Karpas-422 (cell line): Measurements from ENCODE around the gene XPA. TPM values are rescaled to one million over a fixed set of nuclear protein-coding genes. Genes with fewer than 3 reads are reported as not detected.

Source experiments
- DNase-seq: peaks from one replicate; pipeline ENCODE4 v3.0.0-alpha.2; 2015
- H2AFZ ChIP-seq: fragments of 200-600 bp; sonication (generic); 2 replicates; pipeline ENCODE4 v1.6.1; 2014; ENCODE audit warnings: antibody characterized with exemption, low read length, mixed read lengths
- H3K27ac ChIP-seq: fragments of 200-600 bp; sonication (generic); 2 replicates; pipeline ENCODE4 v1.5.1; 2014; ENCODE audit warnings: mild to moderate bottlenecking, low read length, moderate library complexity
- H3K27me3 ChIP-seq: fragments of 200-600 bp; sonication (generic); 2 replicates; pipeline ENCODE4 v1.6.1; 2014; ENCODE audit warnings: low read length, mixed read lengths
- H3K36me3 ChIP-seq: fragments of 200-600 bp; sonication (generic); 2 replicates; pipeline ENCODE4 v1.6.1; 2014; ENCODE audit warnings: low read length, mixed read lengths; ENCODE audit not compliant: insufficient read depth
- H3K4me1 ChIP-seq: fragments of 200-600 bp; sonication (generic); 2 replicates; pipeline ENCODE4 v1.6.1; 2014; ENCODE audit warnings: mild to moderate bottlenecking, low read length, mixed read lengths
- H3K4me2 ChIP-seq: fragments of 200-600 bp; sonication (generic); 2 replicates; pipeline ENCODE4 v1.6.1; 2014; ENCODE audit warnings: low read length, low read depth, mild to moderate bottlenecking; ENCODE audit not compliant: poor library complexity, severe bottlenecking
- H3K4me3 ChIP-seq: fragments of 200-600 bp; sonication (generic); 2 replicates; pipeline ENCODE4 v1.5.1; 2014; ENCODE audit warnings: mild to moderate bottlenecking, antibody characterized with exemption, low read length, mixed read lengths
- H3K79me2 ChIP-seq: fragments of 200-600 bp; sonication (generic); 2 replicates; pipeline ENCODE4 v1.6.1; 2014; ENCODE audit warnings: mild to moderate bottlenecking, low read length, mixed read lengths
- H3K9ac ChIP-seq: fragments of 200-600 bp; sonication (generic); 2 replicates; pipeline ENCODE4 v1.6.0; 2014; ENCODE audit warnings: low read length
- H3K9me2 ChIP-seq: fragments of 200-600 bp; sonication (generic), shearing (Covaris generic); replicated peaks from 2 replicates; pipeline ENCODE4 v1.6.0; 2014; ENCODE audit warnings: mild to moderate bottlenecking, low read length, moderate library complexity; ENCODE audit not compliant: insufficient read depth
- H3K9me3 ChIP-seq: fragments of 300-700, 200-600 bp; sonication (generic); 2 replicates; pipeline ENCODE4 v1.6.1; 2014; ENCODE audit warnings: low read length, mixed read lengths
- H4K20me1 ChIP-seq: fragments of 200-600 bp; sonication (generic); 2 replicates; pipeline ENCODE4 v1.6.1; 2014; ENCODE audit warnings: mild to moderate bottlenecking, antibody characterized with exemption, low read length, low read depth; ENCODE audit not compliant: insufficient read depth
- total RNA-seq: library from RNA; depleted of rRNA; stranded (reverse); fragments of >200 nt; shearing (Covaris generic); gene quantifications from 2 replicates; pipeline ENCODE4 v1.2.3, GENCODE V29; 2014; ENCODE audit warnings: low replicate concordance

Gene XPA
- total RNA-seq, 1 experiment from 2014 or later: 22.2 TPM

DNA sequence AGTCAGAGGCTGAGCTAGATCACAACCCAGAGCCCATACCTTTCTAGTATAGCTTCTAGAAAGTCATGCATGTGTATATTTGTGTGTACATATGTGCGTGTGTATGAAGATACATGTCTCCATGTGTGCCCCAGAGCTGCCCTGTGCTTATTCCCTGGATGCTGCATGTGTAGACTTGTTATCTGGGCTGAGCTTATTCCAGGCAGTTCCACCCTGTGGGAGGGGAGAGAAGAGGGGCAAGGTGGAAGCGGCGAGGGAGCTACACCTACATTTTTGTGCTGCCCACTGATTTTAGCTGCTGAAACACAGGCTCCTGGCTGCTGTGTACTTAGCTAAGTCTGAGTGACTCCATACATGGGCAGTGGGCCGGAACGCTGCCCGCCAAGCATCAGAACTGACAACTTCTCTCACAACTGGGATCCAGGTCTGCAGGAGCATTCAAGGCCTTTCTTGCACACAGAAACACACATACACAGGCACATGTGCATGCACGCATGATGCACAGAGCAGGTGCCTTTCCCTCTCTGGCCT is 38.0 kb upstream of the XPA start:
- H3K9me3 ChIP-seq: no peaks in the 10 kb centered on the region
- H3K79me2 ChIP-seq: no peaks in the 10 kb centered on the region
- H3K36me3 ChIP-seq: no peaks in the 10 kb centered on the region
- no peak overlapping the region for H3K9ac ChIP-seq
- no peak overlapping the region for H3K27ac ChIP-seq
- H3K4me2 ChIP-seq: no peak overlapping the region
- H3K27me3 ChIP-seq: no peaks in the 10 kb centered on the region
- no peaks in the 10 kb centered on the region for H3K9me2 ChIP-seq
- H2AFZ ChIP-seq: no peak overlapping the region
- H4K20me1 ChIP-seq: no peaks in the 10 kb centered on the region
- DNase-seq: no peak
- H3K4me3 ChIP-seq: no peak overlapping the region
- H3K4me1 ChIP-seq: no peaks in the 10 kb centered on the region

DNA sequence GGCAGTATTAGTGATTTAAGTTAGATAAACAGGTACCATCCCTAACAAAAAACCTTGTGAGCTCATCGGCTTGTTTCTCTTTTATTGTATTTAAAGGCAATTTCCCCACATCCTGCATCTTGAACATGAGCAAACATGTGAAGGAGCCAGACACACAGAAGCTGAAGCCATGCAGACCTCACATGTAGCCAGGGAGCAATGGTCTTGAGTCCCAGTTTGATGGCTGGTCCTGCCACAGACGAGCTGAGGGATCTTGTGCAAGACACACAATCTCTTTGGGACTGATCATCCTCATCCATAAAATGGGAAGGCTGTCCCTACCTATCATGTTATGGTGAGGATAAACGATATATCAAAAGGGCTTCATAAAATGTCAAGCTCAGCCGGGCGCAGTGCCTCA is 29.6 kb upstream of the XPA start:
- no peaks in the 10 kb centered on the region for H3K4me1 ChIP-seq
- no peaks in the 10 kb centered on the region for H3K9me2 ChIP-seq
- H3K27ac ChIP-seq: no peak overlapping the region
- no peak overlapping the region for H3K9ac ChIP-seq
- no peak overlapping the region for H2AFZ ChIP-seq
- H3K4me2 ChIP-seq: no peak overlapping the region
- H3K4me3 ChIP-seq: no peak overlapping the region
- no peaks in the 10 kb centered on the region for H3K36me3 ChIP-seq
- no peaks in the 10 kb centered on the region for H4K20me1 ChIP-seq
- DNase-seq: no peak
- H3K27me3 ChIP-seq: no peaks in the 10 kb centered on the region
- no peaks in the 10 kb centered on the region for H3K79me2 ChIP-seq
- no peaks in the 10 kb centered on the region for H3K9me3 ChIP-seq

DNA sequence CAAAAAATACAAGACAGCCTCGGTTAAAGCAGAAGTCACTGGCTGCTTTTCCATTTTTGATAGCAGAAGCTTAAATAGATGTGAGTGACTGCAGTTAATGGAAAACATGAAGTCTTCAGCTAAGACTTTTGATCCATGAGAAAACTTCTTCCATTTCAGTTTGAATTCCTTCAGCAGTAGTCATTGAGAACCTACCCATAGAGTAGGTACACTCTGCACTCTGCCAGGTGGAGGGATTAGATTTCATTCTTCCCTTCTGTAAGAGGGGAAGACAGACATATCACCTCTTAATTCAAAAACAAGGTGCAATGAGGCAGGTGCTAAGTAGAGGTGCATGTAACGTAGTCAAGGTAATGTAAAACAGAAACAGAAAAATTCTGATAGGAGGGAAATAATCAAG is 26.7 kb upstream of the XPA start:
- Histone ChIP-seq H3K9me2 (no peaks in the 10 kb centered on the region), H3K4me2 (no peak overlapping the region), H3K27ac (no peak overlapping the region), H4K20me1 (no peaks in the 10 kb centered on the region), H3K4me3 (no peak overlapping the region), H2AFZ (no peak overlapping the region), H3K36me3 (no peaks in the 10 kb centered on the region), H3K4me1 (no peaks in the 10 kb centered on the region), H3K9ac (no peak overlapping the region), H3K79me2 (no peaks in the 10 kb centered on the region), H3K9me3 (0 out of 2 replicates have a peak, but pooled peaks cover 4% of the 10 kb centered on the region), H3K27me3 (no peaks in the 10 kb centered on the region)
- DNase-seq: no peak

DNA sequence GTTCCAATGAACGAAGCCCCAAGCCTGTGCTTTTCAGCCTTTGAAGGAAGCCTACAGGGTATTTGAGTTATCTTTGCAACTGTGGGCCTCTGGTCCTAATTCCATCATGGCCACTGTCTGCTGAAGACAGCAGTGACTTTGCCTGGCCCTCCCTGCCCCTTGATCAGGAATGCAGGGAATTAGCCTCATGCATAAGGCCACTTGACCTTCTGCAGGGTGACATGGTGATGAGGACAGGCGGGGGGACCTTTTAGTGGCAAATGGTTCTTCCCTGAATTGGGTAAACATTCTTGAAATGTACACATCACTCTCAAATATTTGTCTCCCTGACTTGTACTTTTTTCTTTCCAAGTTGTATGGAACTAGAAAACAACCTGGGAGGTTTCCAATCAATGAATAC is 25.2 kb upstream of the XPA start:
- Histone ChIP-seq H3K4me3 (no peak overlapping the region), H3K9me3 (0 out of 2 replicates have a peak, but pooled peaks cover 4% of the 10 kb centered on the region), H3K27ac (no peak overlapping the region), H3K27me3 (no peaks in the 10 kb centered on the region), H3K9ac (no peak overlapping the region), H3K4me2 (no peak overlapping the region), H3K36me3 (no peaks in the 10 kb centered on the region), H2AFZ (no peak overlapping the region), H3K9me2 (no peaks in the 10 kb centered on the region), H3K4me1 (no peaks in the 10 kb centered on the region), H3K79me2 (no peaks in the 10 kb centered on the region), H4K20me1 (no peaks in the 10 kb centered on the region)
- DNase-seq: no peak

DNA sequence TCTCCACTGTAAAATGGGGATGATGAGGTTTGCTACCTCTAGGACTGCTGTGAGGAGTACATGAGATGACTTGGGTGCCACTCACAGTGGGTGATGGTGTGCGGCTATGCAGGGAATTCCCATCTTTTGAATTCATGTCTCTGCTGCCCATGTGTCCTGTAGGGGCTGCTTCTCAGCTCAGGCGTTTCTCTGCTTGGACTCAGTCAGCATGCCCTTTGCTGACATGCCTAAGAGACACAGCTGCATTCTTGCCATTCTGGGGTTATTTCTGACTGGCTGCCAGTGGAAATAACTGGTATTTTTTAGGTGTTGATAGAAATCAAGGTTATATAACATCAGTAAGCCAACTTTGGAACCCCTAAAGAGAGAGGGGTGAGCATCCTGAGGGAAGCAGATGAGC is 24.3 kb upstream of the XPA start:
- Histone ChIP-seq H3K36me3 (no peaks in the 10 kb centered on the region), H3K4me3 (no peak overlapping the region), H3K9me3 (0 out of 2 replicates have a peak, but pooled peaks cover 4% of the 10 kb centered on the region), H2AFZ (no peak overlapping the region), H3K4me2 (no peak overlapping the region), H3K4me1 (no peaks in the 10 kb centered on the region), H4K20me1 (no peaks in the 10 kb centered on the region), H3K9ac (no peak overlapping the region), H3K27ac (no peak overlapping the region), H3K79me2 (no peaks in the 10 kb centered on the region), H3K9me2 (no peaks in the 10 kb centered on the region), H3K27me3 (no peaks in the 10 kb centered on the region)
- DNase-seq: no peak

DNA sequence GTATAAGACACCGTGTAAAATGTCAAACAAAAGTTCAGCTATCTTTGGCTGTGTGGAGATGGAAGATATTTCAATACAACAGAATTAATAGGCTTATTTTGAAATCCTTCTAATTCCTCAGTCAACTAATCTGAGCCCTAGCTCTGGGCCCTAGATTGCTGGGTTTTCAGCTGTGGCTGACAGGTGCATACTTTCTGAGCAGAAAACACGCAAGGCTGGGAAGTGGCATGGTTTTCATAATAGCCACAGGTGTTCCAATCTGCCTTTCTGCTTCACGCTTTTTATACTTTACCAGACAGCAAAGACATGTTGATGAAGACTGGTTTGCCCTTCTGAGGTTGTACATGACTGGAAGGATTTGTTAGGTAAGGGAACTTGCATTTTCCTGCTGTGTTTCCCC is 20.7 kb upstream of the XPA start:
- H3K27ac ChIP-seq: no peak overlapping the region
- no peak for DNase-seq
- H3K4me3 ChIP-seq: no peak overlapping the region
- H3K4me1 ChIP-seq: no peaks in the 10 kb centered on the region
- no peak overlapping the region for H2AFZ ChIP-seq
- H3K9me2 ChIP-seq: no peaks in the 10 kb centered on the region
- H3K9ac ChIP-seq: no peak overlapping the region
- H3K27me3 ChIP-seq: no peaks in the 10 kb centered on the region
- 0 out of 2 replicates have a peak, but pooled peaks cover 4% of the 10 kb centered on the region for H3K9me3 ChIP-seq
- H3K4me2 ChIP-seq: no peak overlapping the region
- no peaks in the 10 kb centered on the region for H3K79me2 ChIP-seq
- H4K20me1 ChIP-seq: no peaks in the 10 kb centered on the region
- no peaks in the 10 kb centered on the region for H3K36me3 ChIP-seq

DNA sequence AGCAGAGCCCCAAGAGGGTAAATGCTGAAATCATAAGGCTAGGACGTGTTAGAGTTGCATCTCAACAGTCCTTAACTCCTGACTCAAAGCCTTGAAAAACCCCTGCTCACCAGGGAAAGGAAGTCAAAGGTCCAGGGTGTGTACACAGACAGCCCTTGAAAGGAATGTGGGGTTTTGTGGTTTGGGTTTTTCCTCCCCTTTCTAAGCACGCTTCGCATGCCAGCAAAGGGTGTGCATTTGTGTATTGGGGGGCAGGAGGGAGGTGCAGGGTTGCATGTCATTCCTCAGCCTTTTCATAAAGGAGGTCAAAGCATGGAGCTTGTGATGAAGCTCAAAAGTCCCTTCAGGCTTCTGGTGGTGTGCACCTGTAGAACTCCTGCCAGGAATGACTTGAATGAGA is 17.3 kb upstream of the XPA start:
- Histone ChIP-seq H3K9me2 (no peaks in the 10 kb centered on the region), H3K4me1 (no peaks in the 10 kb centered on the region), H3K4me3 (no peak overlapping the region), H3K36me3 (no peaks in the 10 kb centered on the region), H3K27ac (no peak overlapping the region), H2AFZ (no peak overlapping the region), H3K9me3 (no peaks in the 10 kb centered on the region), H4K20me1 (no peaks in the 10 kb centered on the region), H3K9ac (no peak overlapping the region), H3K79me2 (no peaks in the 10 kb centered on the region), H3K4me2 (no peak overlapping the region), H3K27me3 (no peaks in the 10 kb centered on the region)
- DNase-seq: no peak

DNA sequence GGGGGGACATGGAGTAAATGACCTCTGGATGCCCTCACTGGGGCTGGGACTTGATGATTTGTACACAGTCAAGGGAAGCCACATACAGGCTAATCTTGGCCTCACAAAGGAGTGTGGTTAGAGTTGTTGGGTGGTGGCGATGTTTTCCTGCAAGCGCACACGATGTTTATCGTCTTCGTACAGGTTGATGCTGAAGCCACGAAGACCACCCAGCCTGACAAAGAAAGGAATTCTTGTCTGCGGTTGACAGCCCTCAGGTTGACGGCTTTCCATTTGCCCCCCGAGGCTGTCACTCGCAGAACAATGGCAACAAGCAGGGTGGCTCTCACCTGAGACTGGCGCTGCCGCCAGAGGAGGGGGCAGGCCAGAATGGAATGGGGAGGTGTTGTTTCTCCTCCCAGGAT is 14.1 kb upstream of the XPA start:
- Histone ChIP-seq H2AFZ (no peak overlapping the region), H3K4me2 (no peak overlapping the region), H3K4me3 (no peak overlapping the region), H3K36me3 (no peaks in the 10 kb centered on the region), H3K9me2 (no peaks in the 10 kb centered on the region), H4K20me1 (no peaks in the 10 kb centered on the region), H3K4me1 (no peaks in the 10 kb centered on the region), H3K9ac (no peak overlapping the region), H3K79me2 (no peaks in the 10 kb centered on the region), H3K27ac (no peak overlapping the region), H3K27me3 (no peaks in the 10 kb centered on the region), H3K9me3 (no peaks in the 10 kb centered on the region)
- no peak for DNase-seq
